Natural killer cell (primary cell): ENCODE results near the gene ZP3. TPM values are rescaled to one million over a fixed set of nuclear protein-coding genes. Genes with fewer than 3 reads are reported as not detected.

Experiments used
- ATAC-seq, 3 donors: fragments of 150-1000 bp in 2 of 3; fragments of 200-7000 bp in 1 of 3; cut with Tn5 transposase; 1 replicate in 1 of 3; 2 replicates in 2 of 3; pipeline ENCODE4 v1.10.0; 2021; ENCODE audit warnings: mild to moderate bottlenecking in 2 of 3, moderate library complexity in 2 of 3
- DNase-seq, 2 donors: peaks; one replicate each; pipeline versions ENCODE4 v3.0.0 to v3.0.0-alpha.2; 2013 to 2021; ENCODE audit warnings: mixed read lengths in 1 of 2
- H3K27ac ChIP-seq: one replicate; pipeline ENCODE4 v1.5.1; 2013; ENCODE audit warnings: mild to moderate bottlenecking, low read length
- H3K27me3 ChIP-seq: one replicate; pipeline ENCODE4 v1.6.1; 2013; ENCODE audit warnings: low read length; ENCODE audit not compliant: control insufficient read depth, insufficient read depth
- H3K36me3 ChIP-seq: one replicate; pipeline ENCODE4 v1.6.1; 2013; ENCODE audit warnings: low read length; ENCODE audit not compliant: control insufficient read depth, insufficient read depth
- H3K4me1 ChIP-seq: one replicate; pipeline ENCODE4 v1.6.1; 2013; ENCODE audit warnings: low read length; ENCODE audit not compliant: control insufficient read depth, insufficient read depth
- H3K4me3 ChIP-seq: one replicate; pipeline ENCODE4 v1.5.1; 2013; ENCODE audit warnings: low read length
- H3K9me3 ChIP-seq: one replicate; pipeline ENCODE4 v1.6.1; 2013; ENCODE audit warnings: low read length; ENCODE audit not compliant: control insufficient read depth, insufficient read depth
- H3K27ac Mint-ChIP-seq, 2 donors: one replicate each; pipeline ENCODE4 v1.8.0; 2022; ENCODE audit warnings: mild to moderate bottlenecking in 2 of 2, mixed read lengths in 2 of 2, moderate library complexity in 1 of 2
- H3K27me3 Mint-ChIP-seq, 2 donors: one replicate each; pipeline ENCODE4 v1.8.0; 2022; ENCODE audit warnings: low read depth in 2 of 2, mixed read lengths in 2 of 2
- H3K36me3 Mint-ChIP-seq: one replicate; pipeline ENCODE4 v1.8.0; 2022; ENCODE audit warnings: mixed read lengths
- H3K4me1 Mint-ChIP-seq, 2 donors: one replicate each; pipeline ENCODE4 v1.8.0; 2022; ENCODE audit warnings: mixed read lengths in 2 of 2
- H3K4me3 Mint-ChIP-seq: one replicate; pipeline ENCODE4 v1.8.0; 2022; ENCODE audit warnings: mild to moderate bottlenecking, moderate library complexity, mixed read lengths
- H3K9me3 Mint-ChIP-seq, 2 donors: one replicate each; pipeline ENCODE4 v1.8.0; 2022; ENCODE audit warnings: mixed read lengths in 2 of 2
- CTCF ChIP-seq: fragments of 200-600 bp; IDR thresholded peaks from one replicate; pipeline ENCODE4 v1.8.0; 2022; ENCODE audit warnings: antibody characterized with exemption
- WGBS: methylation state at CpG from one replicate; pipeline ENCODE4 v1.1.7; 2013; ENCODE audit warnings: missing lambda C conversion rate; ENCODE audit not compliant: insufficient coverage; 5-methylcytosine and 5-hydroxymethylcytosine counted together
- intact Hi-C: fragments of 100-400 bp; cut with micrococcal nuclease; formaldehyde crosslinking; loops from one replicate; pipeline ENCODE4 v1.14.2; 2022
- total RNA-seq, 4 donors: library from RNA; stranded (reverse); fragments of 120-200 nt in 1 of 4; gene quantifications; one replicate each; pipeline versions ENCODE4 v1.2.3 to v1.2.4, GENCODE V29; 2013 to 2022

The ZP3 gene
- total RNA-seq, 3 donors from 2014 or later (not counting 1 experiment from before 2014, with no cell fraction given), result 1.9 to 12.9 (median 6.1) TPM

- H3K27me3 ChIP-seq, result no peaks in the 10 kb centered on the region
- H3K36me3 ChIP-seq, result no peaks in the 10 kb centered on the region
- Mint-ChIP-seq H3K36me3 (no peaks in the 10 kb centered on the region), H3K9me3 (no peaks in the 10 kb centered on the region), H3K4me3 (peak overlapping the region; percentile 77), H3K27ac (peak overlapping the region in 1 of 2 donors; percentile 79), H3K4me1 (no peaks in the 10 kb centered on the region), H3K27me3 (no peaks in the 10 kb centered on the region)
- peaks cover 17% of the 10 kb centered on the region for H3K4me1 ChIP-seq
- intact Hi-C loops, result no loop called here
- TF ChIP-seq CTCF, result no peak
- WGBS, result 93% methylated on average over 7 of the region's 7 CpGs
- H3K27ac ChIP-seq, result no peak overlapping the region
- H3K9me3 ChIP-seq, result no peaks in the 10 kb centered on the region
- ATAC-seq (no peak), DNase-seq (no peak)
- H3K4me3 ChIP-seq, result peak overlapping the region; percentile 40
These were observed 44.2 kb upstream of the ZP3 start for GRCh38 chr7:76380623-76380966.

- no peaks in the 10 kb centered on the region for H3K27me3 Mint-ChIP-seq
- 97% methylated on average over 6 of the region's 7 CpGs for WGBS
- no peaks in the 10 kb centered on the region for H3K9me3 Mint-ChIP-seq
- H3K9me3 ChIP-seq, result no peaks in the 10 kb centered on the region
- H3K27ac Mint-ChIP-seq, result no peak overlapping the region
- peaks cover 17% of the 10 kb centered on the region for H3K4me1 ChIP-seq
- no peaks in the 10 kb centered on the region for H3K27me3 ChIP-seq
- no peak for DNase-seq
- no peaks in the 10 kb centered on the region for H3K4me1 Mint-ChIP-seq
- H3K36me3 ChIP-seq, result no peaks in the 10 kb centered on the region
- H3K4me3 Mint-ChIP-seq, result no peak overlapping the region
- no peak overlapping the region for H3K4me3 ChIP-seq
- intact Hi-C loops, result no loop called here
- no peak for TF ChIP-seq CTCF
- no peaks in the 10 kb centered on the region for H3K36me3 Mint-ChIP-seq
- no peak overlapping the region for H3K27ac ChIP-seq
- no peak for ATAC-seq
These were observed 42.9 kb upstream of the ZP3 start for GRCh38 chr7:76381814-76382213.

- DNase-seq (no peak), ATAC-seq (no peak)
- H3K4me1 Mint-ChIP-seq, result no peaks in the 10 kb centered on the region
- H3K36me3 Mint-ChIP-seq, result no peaks in the 10 kb centered on the region
- H3K27ac ChIP-seq, result no peak overlapping the region
- 77% methylated on average over 10 of the region's 13 CpGs for WGBS
- H3K4me3 ChIP-seq, result no peak overlapping the region
- intact Hi-C loops, result no loop called here
- H3K27me3 Mint-ChIP-seq, result no peaks in the 10 kb centered on the region
- H3K4me3 Mint-ChIP-seq, result no peak overlapping the region
- no peak overlapping the region for H3K27ac Mint-ChIP-seq
- no peaks in the 10 kb centered on the region for H3K9me3 Mint-ChIP-seq
- H3K4me1 ChIP-seq, result peaks cover 17% of the 10 kb centered on the region
- no peaks in the 10 kb centered on the region for H3K36me3 ChIP-seq
- H3K9me3 ChIP-seq, result no peaks in the 10 kb centered on the region
- no peak for TF ChIP-seq CTCF
- H3K27me3 ChIP-seq, result no peaks in the 10 kb centered on the region
These were observed 41.4 kb upstream of the ZP3 start for GRCh38 chr7:76383089-76383944.
